Mesendoderm (in vitro differentiated cells): Measurements from ENCODE around the gene PSTPIP2.

Experiments used
- DNase-seq: peaks from one replicate; pipeline ENCODE4 v3.0.0; 2013
- H2AK5ac ChIP-seq: 2 replicates; pipeline ENCODE4 v1.6.1; 2013; ENCODE audit warnings: low read length, inconsistent platforms
- H2BK120ac ChIP-seq: 2 replicates; pipeline ENCODE4 v1.6.1; 2013; ENCODE audit warnings: low read depth, mild to moderate bottlenecking, low read length, moderate library complexity, mixed read lengths
- H2BK15ac ChIP-seq: replicated peaks from 2 replicates; pipeline ENCODE4 v1.6.1; 2013; ENCODE audit warnings: low read depth, mild to moderate bottlenecking, moderate library complexity
- H2BK5ac ChIP-seq: 2 replicates; pipeline ENCODE4 v1.6.1; 2013; ENCODE audit warnings: low read length, inconsistent platforms
- H3K18ac ChIP-seq: 2 replicates; pipeline ENCODE4 v1.6.1; 2013; ENCODE audit warnings: mild to moderate bottlenecking, low read length, mixed read lengths
- H3K23ac ChIP-seq: one replicate; pipeline ENCODE4 v1.6.1; 2013; ENCODE audit warnings: low read length
- H3K27ac ChIP-seq: 2 replicates; pipeline ENCODE4 v1.5.1; 2013; ENCODE audit warnings: low read depth, mild to moderate bottlenecking, inconsistent platforms, low read length, moderate library complexity
- H3K27me3 ChIP-seq: 2 replicates; pipeline ENCODE4 v1.6.1; 2013; ENCODE audit warnings: low read length, control low read depth, mild to moderate bottlenecking, inconsistent platforms; ENCODE audit not compliant: insufficient read depth, poor library complexity
- H3K36me3 ChIP-seq: 2 replicates; pipeline ENCODE4 v1.6.1; 2013; ENCODE audit warnings: low read length, inconsistent platforms; ENCODE audit not compliant: control insufficient read depth, insufficient read depth
- H3K4ac ChIP-seq: one replicate; pipeline ENCODE4 v1.6.1; 2013; ENCODE audit warnings: low read depth, mild to moderate bottlenecking, low read length, moderate library complexity
- H3K4me1 ChIP-seq: 2 replicates; pipeline ENCODE4 v1.6.1; 2013; ENCODE audit warnings: low read depth, low read length, inconsistent platforms; ENCODE audit not compliant: control insufficient read depth
- H3K4me2 ChIP-seq: 2 replicates; pipeline ENCODE4 v1.6.1; 2013; ENCODE audit warnings: low read length
- H3K4me3 ChIP-seq: 2 replicates; pipeline ENCODE4 v1.5.1; 2013; ENCODE audit warnings: mild to moderate bottlenecking, low read length
- H3K56ac ChIP-seq: one replicate; pipeline ENCODE4 v1.6.1; 2013; ENCODE audit warnings: low read length
- H3K79me1 ChIP-seq: 2 replicates; pipeline ENCODE4 v1.6.1; 2013; ENCODE audit warnings: low read length, inconsistent platforms
- H3K79me2 ChIP-seq: 2 replicates; pipeline ENCODE4 v1.6.1; 2013; ENCODE audit warnings: mild to moderate bottlenecking, low read length; ENCODE audit not compliant: control insufficient read depth, insufficient read depth
- H3K9ac ChIP-seq: 2 replicates; pipeline ENCODE4 v1.6.1; 2013; ENCODE audit warnings: low read length, inconsistent platforms
- H4K5ac ChIP-seq: one replicate; pipeline ENCODE4 v1.6.1; 2013; ENCODE audit warnings: low read length
- H4K8ac ChIP-seq: one replicate; pipeline ENCODE4 v1.6.1; 2013; ENCODE audit warnings: low read depth, mild to moderate bottlenecking, control low read depth, low read length, moderate library complexity
- WGBS: extraction: QIAGEN DNeasy Blood & Tissue Kit; methylation state at CpG from one replicate; pipeline ENCODE4 v1.1.7; 2013; ENCODE audit warnings: low lambda C conversion rate, missing lambda C conversion rate; ENCODE audit not compliant: insufficient coverage; ENCODE audit errors: extremely low coverage; 5-methylcytosine and 5-hydroxymethylcytosine counted together

Gene PSTPIP2

DNA sequence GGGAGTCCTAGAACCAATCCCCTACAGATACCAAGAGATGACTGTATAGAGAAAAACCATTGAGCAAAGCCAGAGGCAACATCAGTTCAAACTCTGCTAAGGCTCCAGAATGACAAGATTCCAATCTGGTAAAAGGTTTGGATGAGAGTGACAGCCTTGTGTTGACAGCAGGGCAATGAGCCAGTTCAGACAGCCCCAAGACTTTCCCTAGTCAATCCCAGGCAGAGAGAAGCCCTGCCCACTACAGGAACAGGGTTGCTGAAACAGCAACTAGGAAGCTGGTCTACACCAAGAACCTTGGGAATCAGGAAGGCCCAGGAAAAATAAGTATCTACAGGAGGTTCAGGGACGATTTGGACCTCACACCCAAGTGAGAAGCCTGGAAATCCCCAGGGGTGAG, 3.3 kb downstream of the PSTPIP2 start:
- H3K79me2 ChIP-seq: no peaks in the 10 kb centered on the region
- H3K36me3 ChIP-seq: no peaks in the 10 kb centered on the region
- no peak overlapping the region for H2AK5ac ChIP-seq
- no peaks in the 10 kb centered on the region for H3K79me1 ChIP-seq
- no peak overlapping the region for H3K18ac ChIP-seq
- H3K27me3 ChIP-seq: peaks cover 8% of the 10 kb centered on the region
- no peak overlapping the region for H2BK5ac ChIP-seq
- H3K56ac ChIP-seq: no peak overlapping the region
- no peak overlapping the region for H3K4me2 ChIP-seq
- H4K8ac ChIP-seq: no peak overlapping the region
- DNase-seq: no peak
- H3K23ac ChIP-seq: no peak overlapping the region
- no peak overlapping the region for H3K4ac ChIP-seq
- H3K27ac ChIP-seq: no peak overlapping the region
- no peak overlapping the region for H2BK120ac ChIP-seq
- no CpG with 5 or more reads among the region's 1 CpG for WGBS
- no peak overlapping the region for H4K5ac ChIP-seq
- no peak overlapping the region for H2BK15ac ChIP-seq
- no peaks in the 10 kb centered on the region for H3K4me1 ChIP-seq
- no peak overlapping the region for H3K9ac ChIP-seq
- no peak overlapping the region for H3K4me3 ChIP-seq

DNA sequence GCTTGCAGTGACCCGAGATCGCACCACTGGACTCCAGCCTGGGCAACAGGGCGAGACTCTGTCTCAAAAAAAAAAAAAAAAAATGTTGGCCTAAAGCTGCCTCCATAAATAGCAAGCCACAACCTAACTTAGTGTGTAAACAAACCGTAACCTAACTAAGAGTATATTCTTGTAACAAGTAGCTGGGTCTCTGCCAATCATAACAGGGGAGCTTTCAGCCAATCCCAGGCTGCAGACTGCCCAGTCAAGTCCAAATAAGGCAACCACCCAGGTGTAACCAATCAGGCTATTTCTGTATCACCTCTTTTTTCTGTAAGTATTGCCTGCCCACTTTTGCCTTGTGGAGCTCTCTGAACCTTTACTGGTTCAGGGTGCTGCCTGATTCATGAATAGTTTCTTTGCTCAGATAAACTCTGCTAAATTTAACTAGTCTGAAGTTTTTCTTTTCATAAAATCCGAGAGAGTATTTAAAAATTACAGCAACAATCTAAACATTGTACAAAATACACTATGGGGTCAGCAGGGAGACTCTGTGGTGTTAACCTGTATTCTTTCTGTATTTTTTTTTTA, 4.5 kb downstream of the PSTPIP2 start:
- H4K8ac ChIP-seq: no peak overlapping the region
- no peak overlapping the region for H2BK5ac ChIP-seq
- no peak overlapping the region for H3K4ac ChIP-seq
- no peaks in the 10 kb centered on the region for H3K79me2 ChIP-seq
- no peak overlapping the region for H3K27ac ChIP-seq
- H3K23ac ChIP-seq: no peak overlapping the region
- H3K4me3 ChIP-seq: no peak overlapping the region
- H2BK120ac ChIP-seq: no peak overlapping the region
- H3K18ac ChIP-seq: no peak overlapping the region
- no peak overlapping the region for H3K4me2 ChIP-seq
- H2AK5ac ChIP-seq: no peak overlapping the region
- peaks cover 8% of the 10 kb centered on the region for H3K27me3 ChIP-seq
- no peaks in the 10 kb centered on the region for H3K79me1 ChIP-seq
- no peak overlapping the region for H4K5ac ChIP-seq
- H3K36me3 ChIP-seq: no peaks in the 10 kb centered on the region
- WGBS: no CpG with 5 or more reads among the region's 5 CpGs
- H3K56ac ChIP-seq: no peak overlapping the region
- H2BK15ac ChIP-seq: no peak overlapping the region
- DNase-seq: no peak
- H3K9ac ChIP-seq: no peak overlapping the region
- H3K4me1 ChIP-seq: no peaks in the 10 kb centered on the region

DNA sequence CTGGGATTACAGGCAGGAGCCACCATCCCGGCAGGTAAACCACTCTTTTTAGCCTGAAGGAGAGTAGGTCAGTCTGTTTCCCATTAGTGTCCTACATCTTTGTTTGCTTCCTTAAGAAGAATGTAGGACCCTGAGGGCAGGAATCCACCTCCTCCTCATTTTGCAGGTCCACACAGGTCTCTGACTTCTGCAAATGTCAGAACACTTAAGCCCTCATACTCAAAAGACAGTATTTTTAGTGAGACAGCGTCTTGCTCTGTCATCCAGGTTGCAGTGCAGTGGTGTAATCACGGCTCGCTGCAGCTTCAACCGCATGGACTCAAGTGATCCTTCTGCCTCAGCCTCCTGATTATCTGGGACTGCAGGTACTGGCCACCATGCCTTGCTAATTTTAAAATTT, 9.3 kb downstream of the PSTPIP2 start:
- no CpG with 5 or more reads among the region's 5 CpGs for WGBS
- no peaks in the 10 kb centered on the region for H3K79me2 ChIP-seq
- H3K27ac ChIP-seq: no peak overlapping the region
- H3K9ac ChIP-seq: no peak overlapping the region
- no peak overlapping the region for H3K18ac ChIP-seq
- DNase-seq: peak; percentile 54
- H4K5ac ChIP-seq: no peak overlapping the region
- H3K4ac ChIP-seq: no peak overlapping the region
- no peak overlapping the region for H3K56ac ChIP-seq
- no peak overlapping the region for H2AK5ac ChIP-seq
- no peak overlapping the region for H3K4me3 ChIP-seq
- no peak overlapping the region for H3K4me2 ChIP-seq
- no peaks in the 10 kb centered on the region for H3K79me1 ChIP-seq
- H3K27me3 ChIP-seq: no peaks in the 10 kb centered on the region
- no peak overlapping the region for H4K8ac ChIP-seq
- H2BK5ac ChIP-seq: no peak overlapping the region
- H3K36me3 ChIP-seq: no peaks in the 10 kb centered on the region
- H3K23ac ChIP-seq: no peak overlapping the region
- no peak overlapping the region for H2BK15ac ChIP-seq
- no peaks in the 10 kb centered on the region for H3K4me1 ChIP-seq
- no peak overlapping the region for H2BK120ac ChIP-seq

DNA sequence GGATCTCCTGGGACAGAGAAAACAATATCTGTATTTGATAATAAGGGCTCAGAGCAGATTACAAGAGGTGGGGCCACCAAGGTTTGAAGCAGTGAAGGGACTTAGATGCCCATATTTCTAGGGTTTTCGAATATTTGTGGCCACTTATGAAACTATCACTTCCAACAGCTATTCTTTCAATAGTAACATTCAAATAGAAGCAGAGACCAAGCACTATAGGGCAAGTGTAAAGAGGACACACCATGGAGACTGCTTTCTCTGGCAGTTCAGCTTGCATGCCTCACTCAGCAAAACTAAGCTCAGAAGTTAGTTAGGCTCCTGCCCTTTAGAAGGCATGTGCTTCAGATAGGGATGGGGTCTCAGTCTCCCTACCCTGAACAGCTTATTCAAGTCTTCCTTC, 10.3 kb downstream of the PSTPIP2 start:
- Histone ChIP-seq H3K56ac (no peak overlapping the region), H3K4me3 (no peak overlapping the region), H3K36me3 (no peaks in the 10 kb centered on the region), H3K4me2 (no peak overlapping the region), H3K27ac (no peak overlapping the region), H3K79me1 (no peaks in the 10 kb centered on the region), H2AK5ac (no peak overlapping the region), H3K9ac (no peak overlapping the region), H3K79me2 (no peaks in the 10 kb centered on the region), H3K4me1 (no peaks in the 10 kb centered on the region), H3K27me3 (no peaks in the 10 kb centered on the region), H3K23ac (no peak overlapping the region), H2BK120ac (no peak overlapping the region), H4K8ac (no peak overlapping the region), H3K4ac (no peak overlapping the region), H2BK15ac (no peak overlapping the region), H4K5ac (no peak overlapping the region), H2BK5ac (no peak overlapping the region), H3K18ac (no peak overlapping the region)
- DNase-seq: no peak
- WGBS: no CpG with 5 or more reads among the region's 1 CpG

DNA sequence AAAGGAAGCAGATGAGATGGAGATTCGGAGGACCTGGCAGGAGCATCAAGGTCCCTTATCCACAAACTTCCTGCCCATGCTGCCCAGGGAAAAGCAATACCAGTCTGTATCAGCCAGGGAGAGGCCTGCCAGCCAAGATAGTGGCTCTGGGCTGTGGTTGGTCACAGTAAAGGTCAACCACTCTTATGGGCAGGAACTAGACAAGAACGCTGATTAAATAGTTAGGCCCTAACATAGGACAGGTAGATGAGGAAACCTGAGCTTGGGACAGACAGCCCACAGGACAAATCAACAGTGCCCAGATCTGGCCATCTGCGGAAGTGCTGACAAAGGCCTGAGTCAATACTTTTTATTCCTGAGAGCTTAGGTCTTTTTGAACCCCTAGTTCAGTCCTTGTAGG, 10.7 kb downstream of the PSTPIP2 start:
- H3K18ac ChIP-seq: no peak overlapping the region
- no peak overlapping the region for H3K4ac ChIP-seq
- H3K4me3 ChIP-seq: no peak overlapping the region
- no peak overlapping the region for H3K56ac ChIP-seq
- no peaks in the 10 kb centered on the region for H3K27me3 ChIP-seq
- no peak for DNase-seq
- H3K4me2 ChIP-seq: no peak overlapping the region
- H3K9ac ChIP-seq: no peak overlapping the region
- H4K8ac ChIP-seq: no peak overlapping the region
- H3K23ac ChIP-seq: no peak overlapping the region
- no peak overlapping the region for H4K5ac ChIP-seq
- H3K79me1 ChIP-seq: no peaks in the 10 kb centered on the region
- H2BK15ac ChIP-seq: no peak overlapping the region
- H2AK5ac ChIP-seq: no peak overlapping the region
- H3K27ac ChIP-seq: no peak overlapping the region
- H2BK120ac ChIP-seq: no peak overlapping the region
- H3K36me3 ChIP-seq: no peaks in the 10 kb centered on the region
- H3K79me2 ChIP-seq: no peaks in the 10 kb centered on the region
- no peak overlapping the region for H2BK5ac ChIP-seq
- no peaks in the 10 kb centered on the region for H3K4me1 ChIP-seq
- no CpG with 5 or more reads among the region's 3 CpGs for WGBS

DNA sequence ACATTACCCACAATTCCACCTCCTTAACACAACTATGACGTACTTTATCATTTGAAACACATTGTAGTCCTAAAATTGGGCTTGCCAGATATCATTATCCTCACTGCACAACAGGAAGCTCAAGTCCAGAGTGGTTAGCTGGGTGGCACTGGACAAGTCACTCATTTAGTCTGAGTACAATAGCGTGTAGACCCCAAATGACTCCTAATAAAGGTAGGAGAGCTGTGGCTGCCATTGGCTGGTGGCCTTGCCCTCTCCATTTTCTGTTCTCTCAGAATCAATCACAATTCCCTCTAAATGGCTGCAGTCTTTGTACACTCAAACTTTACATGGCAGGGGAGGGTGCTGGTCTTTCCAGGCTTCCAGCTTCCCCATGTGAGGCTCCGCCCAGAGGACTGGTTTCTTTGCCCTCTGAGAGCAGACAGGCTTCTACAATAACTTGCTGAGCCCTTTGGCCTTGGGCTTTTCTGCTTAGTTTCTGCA, 11.7 kb downstream of the PSTPIP2 start:
- H4K8ac ChIP-seq: no peak overlapping the region
- no peaks in the 10 kb centered on the region for H3K79me2 ChIP-seq
- H3K56ac ChIP-seq: no peak overlapping the region
- no peak overlapping the region for H3K4ac ChIP-seq
- H3K18ac ChIP-seq: no peak overlapping the region
- no peak overlapping the region for H3K23ac ChIP-seq
- no peak overlapping the region for H4K5ac ChIP-seq
- no peak for DNase-seq
- H2BK120ac ChIP-seq: no peak overlapping the region
- H3K4me3 ChIP-seq: no peak overlapping the region
- no peaks in the 10 kb centered on the region for H3K36me3 ChIP-seq
- H3K27ac ChIP-seq: no peak overlapping the region
- no peak overlapping the region for H2AK5ac ChIP-seq
- 100% methylated on average over 1 of the region's 3 CpGs for whole genome bisulfite sequencing
- H3K4me1 ChIP-seq: no peaks in the 10 kb centered on the region
- no peak overlapping the region for H3K4me2 ChIP-seq
- no peak overlapping the region for H3K9ac ChIP-seq
- H3K79me1 ChIP-seq: no peaks in the 10 kb centered on the region
- no peaks in the 10 kb centered on the region for H3K27me3 ChIP-seq
- H2BK15ac ChIP-seq: no peak overlapping the region
- H2BK5ac ChIP-seq: no peak overlapping the region
